NB4 (cell line): Measurements from ENCODE around the gene UQCRFS1.

Source experiments
- CTCF ChIP-seq: IDR thresholded peaks from one replicate; pipeline ENCODE4 v1.5.1; 2012; ENCODE audit warnings: low read depth, low read length
- MAX ChIP-seq: IDR thresholded peaks from 2 replicates; pipeline ENCODE4 v1.6.1; 2011; ENCODE audit warnings: low read depth, low read length
- POLR2A ChIP-seq: IDR thresholded peaks from 2 replicates; pipeline ENCODE4 v1.6.1; 2011; ENCODE audit warnings: mild to moderate bottlenecking; ENCODE audit not compliant: insufficient read length; ENCODE audit errors: extremely low read depth

- no peak for TF ChIP-seq MAX
- TF ChIP-seq CTCF = no peak
- no peak for TF ChIP-seq POLR2A
These were observed 43.6 kb upstream of the UQCRFS1 start for GRCh38 chr19:29256516-29256915.
